Dermis microvascular lymphatic vessel endothelial cell (primary cell): ENCODE data around the gene NCF4. TPM values are rescaled to one million over a fixed set of nuclear protein-coding genes. Genes with fewer than 3 reads are reported as not detected.

Experiments used
- DNase-seq, 2 donors: peaks; one replicate each; pipeline versions ENCODE4 v3.0.0 to v3.0.0-alpha.2; 2010; ENCODE audit warnings: low read depth in 2 of 2
- total RNA-seq: library from RNA; depleted of rRNA; stranded (reverse); fragments of >200 nt; gene quantifications from 2 replicates; pipeline ENCODE4 v1.2.1, GENCODE V29; 2014

NCF4 gene
- total RNA-seq = 0.13 TPM in 1 of 2 replicates, not detected in the other

DNA sequence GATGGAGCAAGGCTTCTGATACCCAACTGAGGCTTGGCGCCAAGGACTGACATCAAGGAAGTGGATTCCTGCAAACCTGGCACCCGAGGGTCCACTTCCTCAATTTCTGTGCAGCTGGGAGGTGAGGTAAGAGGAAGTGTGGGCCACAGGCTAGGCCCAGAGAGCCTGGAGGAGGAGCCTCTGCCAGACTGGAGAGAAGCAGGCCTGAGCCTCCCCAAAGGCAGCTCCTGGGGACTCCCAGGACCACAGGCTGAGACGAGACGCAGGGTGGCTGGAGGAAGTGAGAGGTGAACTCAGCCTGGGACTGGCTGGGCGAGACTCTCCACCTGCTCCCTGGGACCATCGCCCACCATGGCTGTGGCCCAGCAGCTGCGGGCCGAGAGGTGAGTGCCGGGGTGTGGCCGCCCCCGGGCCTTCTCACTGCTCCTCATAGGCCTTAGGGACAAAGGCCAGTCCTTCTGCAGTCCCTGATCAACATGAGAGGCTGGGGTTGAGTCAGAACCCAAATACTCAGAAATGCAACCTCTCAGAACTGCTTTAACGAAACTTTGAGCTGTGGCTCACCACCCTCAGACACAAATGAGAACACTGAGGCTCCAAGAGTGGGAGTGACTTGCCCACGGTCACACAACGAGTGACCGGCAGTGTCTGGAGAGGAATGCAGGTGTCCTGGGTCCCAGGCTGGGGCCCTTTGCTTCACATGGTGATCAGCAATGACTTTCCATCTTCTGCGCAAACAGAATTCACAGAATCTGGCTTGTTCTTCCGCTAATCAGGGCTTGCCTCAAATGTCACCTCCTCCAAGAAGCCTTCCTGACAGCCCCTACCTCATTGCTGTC, at the start of gene NCF4:
NCF4 (plus strand) TSS at position 186 of the 839 bp plus-strand sequence; CDS start at position 352, 166 bp downstream.
- no peak for DNase-seq

DNA sequence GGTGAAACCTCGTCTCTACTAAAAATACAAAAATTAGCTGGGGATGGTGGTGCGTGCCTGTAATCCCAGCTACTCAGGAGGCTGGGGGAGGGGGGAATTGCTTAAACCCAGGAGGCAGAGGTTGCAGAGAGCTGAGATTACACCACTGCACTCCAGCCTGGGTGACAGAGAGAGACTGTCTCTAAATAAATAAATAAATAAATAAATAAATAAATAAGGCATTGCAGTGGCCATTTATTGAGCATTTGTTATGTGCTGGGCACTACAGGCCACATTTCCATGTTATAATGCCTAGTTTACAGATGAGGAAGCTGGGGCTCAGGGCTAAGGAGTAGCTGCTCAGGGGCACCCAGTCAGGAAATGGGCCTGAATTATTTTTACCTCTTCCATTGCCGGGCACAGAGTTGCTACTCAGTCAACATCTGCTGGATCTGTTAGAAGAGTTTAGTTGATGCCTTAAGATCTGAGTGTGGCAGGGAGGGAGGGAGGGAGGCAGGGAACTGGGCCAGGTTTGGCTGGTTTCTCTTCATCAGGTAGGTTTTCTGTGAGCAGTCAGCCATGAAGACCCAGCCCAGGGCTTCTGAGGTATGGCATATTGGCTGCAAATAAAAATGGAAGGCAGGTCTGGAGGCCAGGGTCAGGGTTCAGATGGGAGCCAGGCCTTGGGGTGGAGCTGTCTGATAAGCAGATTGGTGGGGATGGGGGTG, 49.6 kb upstream of the NCF4 start:
- no peak for DNase-seq

DNA sequence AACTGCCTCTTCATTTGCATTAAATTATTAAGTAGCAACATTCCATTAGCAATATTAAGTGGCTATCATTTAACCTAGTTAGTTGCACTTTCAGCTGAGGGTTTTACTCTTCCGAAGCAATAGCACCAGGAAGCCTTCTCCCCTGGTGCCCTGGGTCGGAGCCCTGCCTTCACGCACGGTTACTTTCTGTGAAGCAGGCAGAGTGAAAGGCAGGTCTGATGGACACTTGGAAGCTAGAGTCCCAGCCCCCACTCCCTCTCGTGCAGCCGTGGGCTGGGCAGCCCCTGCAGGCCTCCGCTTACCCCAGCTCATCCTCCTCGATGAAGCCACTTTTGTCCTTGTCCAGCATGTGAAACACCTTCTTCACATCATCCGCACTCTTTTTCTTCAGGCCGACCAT, 46.0 kb upstream of the NCF4 start:
- DNase-seq = no peak

DNA sequence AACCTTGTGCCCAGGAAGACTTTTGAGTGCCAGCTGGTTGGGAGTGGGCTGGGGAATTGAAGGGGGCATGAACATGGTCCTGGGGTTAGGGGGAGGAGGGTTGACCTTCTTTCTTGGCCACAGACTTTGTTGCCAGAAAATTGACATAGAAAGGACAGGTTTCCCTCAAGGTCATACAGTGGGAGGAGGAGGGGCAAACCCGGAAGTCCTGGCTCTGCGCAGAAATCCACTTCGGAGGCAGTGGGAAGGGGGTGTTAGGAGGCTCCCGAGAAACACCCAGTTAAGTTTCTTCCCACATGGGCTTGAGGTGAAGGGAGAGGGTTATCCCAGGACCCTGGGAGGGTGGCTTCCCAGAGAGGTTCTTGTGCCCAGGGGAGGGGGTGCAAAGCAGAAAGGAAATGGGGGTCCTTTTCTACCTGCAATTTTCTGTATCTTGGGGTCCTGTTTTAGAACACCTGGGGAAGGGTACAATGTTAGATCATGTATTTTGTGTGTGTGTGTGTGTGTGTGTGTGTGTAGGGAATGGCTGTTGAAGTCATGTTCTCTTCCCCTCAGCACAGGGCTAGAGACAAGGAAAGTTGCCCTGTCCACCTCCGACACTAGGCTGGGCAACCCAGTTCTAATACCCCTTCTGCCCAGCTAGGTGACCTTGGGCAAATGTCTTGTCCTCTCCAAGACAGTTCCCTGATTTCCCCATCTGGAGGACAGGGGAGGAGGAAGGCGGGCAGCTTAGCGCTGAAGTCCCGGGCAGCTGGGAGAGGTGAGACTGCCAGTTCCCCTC, 45.1 kb upstream of the NCF4 start:
- DNase-seq = no peak

DNA sequence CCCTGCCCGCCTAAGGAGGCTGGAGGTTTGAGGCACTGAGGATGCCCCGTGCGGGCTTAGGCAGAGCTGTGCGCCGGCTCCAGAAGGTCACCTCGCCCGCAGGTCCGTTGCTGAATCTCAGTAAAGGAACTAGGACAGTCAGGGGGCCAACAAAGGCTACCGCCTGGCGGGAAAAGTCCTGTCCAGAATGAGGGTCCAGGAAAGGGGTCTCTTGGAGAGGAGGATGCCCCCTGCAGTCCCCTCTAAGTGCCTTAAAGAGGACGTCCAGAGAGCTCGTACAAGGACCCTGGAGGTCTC, 44.5 kb upstream of the NCF4 start:
- no peak for DNase-seq

DNA sequence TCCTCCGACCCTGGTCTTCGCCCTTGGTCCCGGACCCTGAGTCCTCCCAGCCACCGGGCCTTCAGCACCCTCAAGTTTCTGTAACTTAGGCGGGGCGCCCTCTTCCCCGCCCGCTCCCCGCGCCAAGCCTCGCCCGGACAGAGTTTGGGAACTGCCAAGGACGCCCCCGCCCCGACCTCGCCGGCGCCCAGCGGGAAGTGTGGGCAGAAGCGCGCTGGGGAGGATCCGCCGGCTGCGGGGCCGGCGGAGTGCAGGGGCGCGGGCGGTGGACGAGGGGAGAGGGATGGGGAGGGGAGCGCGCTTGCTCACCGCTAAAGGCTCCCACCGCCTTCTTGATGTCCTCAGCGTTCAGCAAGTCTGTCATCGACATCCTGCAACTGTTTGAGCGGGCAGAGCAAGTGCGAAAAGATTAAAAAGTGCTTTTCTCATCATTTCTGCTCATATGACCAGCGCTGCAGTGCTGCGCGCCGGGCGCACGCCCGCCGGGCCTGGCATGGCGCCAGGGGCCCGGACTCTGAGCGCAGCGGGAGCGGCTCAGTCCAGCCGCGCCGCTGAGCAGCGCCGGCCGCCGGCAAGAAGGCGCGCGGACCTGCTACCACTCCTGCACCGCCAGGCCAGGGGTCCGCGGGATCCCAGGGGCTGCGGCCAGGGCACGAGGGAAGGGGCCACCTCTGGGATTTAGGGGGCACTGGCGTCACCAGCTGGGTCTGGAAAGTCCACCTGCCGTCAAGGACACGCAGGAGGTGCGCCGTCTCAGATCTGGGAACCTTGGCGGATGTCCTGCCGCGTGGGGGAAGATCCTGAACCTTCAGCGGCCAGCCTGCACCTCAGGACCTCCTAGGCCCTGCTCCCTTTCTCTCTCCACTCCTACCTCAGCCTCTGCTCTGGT, 43.9 kb upstream of the NCF4 start, which contains the start of gene PVALB:
PVALB (minus strand) TSS at position 400 of the 889 bp plus-strand sequence; CDS start at position 370, 30 bp downstream.
- peak; percentile 7 to 52 for DNase-seq

DNA sequence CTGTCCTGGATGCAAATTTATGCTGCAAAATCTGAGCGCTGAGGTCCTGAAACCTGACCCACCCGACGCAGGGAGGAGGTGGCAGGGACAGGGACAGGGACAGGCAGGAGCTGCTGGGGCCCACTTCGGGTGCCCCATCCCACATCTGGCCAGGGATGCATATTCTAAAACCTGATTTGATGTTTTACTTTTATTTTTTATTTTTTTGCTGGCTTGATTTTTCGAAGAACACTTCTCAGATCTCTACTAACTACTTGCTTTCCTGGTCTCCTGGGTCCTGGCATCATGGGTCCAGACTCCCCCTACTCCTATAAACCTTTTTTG, 43.3 kb upstream of the NCF4 start:
- DNase-seq = no peak

DNA sequence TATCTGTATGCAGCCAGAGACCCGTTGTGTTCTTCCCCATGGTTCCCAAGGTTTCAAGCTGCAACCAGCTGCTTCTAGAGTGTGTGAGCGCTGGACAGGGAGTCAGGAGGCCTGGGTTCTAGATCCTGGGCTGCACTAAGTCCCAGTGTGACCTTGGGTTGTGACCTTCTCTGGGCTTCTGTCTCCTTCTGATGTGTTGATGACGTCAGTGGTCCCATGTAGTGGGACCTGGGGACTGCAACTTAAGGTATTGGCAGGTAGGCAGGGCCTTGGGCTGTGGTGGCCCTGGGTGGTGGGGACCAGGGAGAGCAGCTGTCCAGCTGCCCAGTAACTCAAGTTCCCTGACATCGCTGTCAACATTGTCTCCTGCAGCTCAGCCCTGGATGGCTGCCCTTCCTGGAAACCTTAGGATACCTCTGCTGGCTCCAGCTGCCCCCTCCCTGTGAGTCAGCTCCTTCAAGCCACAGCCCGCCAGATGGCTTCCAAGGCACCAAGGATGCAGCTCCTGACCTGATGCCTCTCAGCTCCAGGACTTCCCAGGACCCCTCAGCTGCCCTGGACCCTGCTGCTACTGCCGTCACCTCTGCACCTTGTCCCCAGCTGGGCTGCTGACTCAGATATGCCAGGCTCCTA, 42.7 kb upstream of the NCF4 start:
- DNase-seq = no peak

DNA sequence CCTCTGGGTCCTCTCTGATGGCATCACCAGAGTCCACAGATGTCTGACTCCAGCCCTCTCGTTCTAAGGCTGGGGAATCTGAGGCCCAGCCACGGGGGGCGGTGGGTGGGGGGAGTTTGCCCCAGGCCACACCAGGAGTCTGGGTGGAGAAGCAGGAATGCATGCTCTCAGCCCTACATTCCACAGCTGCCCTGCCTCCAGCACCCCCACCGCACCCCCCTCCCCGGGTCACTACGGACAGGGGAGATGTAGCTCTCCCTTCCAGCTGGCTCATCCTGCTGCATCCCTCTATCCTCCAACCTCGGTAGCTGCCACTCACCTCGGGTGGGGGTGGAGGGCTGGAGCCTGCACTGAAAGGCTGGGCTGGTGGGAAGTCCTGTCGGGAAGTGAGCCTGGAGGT, 41.7 kb upstream of the NCF4 start:
- DNase-seq = no peak

DNA sequence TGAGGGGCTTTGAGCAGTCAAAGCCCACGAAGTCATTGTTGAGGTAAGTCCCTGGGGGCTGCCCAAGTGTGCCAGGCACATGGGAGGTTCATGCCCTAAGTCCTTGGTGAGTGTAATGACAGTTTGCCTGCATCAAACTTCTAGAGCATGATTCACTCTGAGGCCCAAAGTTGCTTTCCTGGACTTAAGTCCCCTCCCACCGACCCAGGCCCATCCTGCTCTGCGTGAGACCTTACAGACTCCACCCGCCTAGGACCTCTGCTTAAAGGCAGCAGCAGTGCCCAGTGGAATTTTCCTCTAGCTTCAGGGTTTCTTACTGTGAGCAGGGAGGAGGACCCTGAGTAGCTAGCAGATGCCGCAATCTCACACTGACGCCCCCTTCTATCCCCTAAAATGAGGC, 38.2 kb upstream of the NCF4 start:
- peak in 1 of 2 donors; percentile 12 for DNase-seq

DNA sequence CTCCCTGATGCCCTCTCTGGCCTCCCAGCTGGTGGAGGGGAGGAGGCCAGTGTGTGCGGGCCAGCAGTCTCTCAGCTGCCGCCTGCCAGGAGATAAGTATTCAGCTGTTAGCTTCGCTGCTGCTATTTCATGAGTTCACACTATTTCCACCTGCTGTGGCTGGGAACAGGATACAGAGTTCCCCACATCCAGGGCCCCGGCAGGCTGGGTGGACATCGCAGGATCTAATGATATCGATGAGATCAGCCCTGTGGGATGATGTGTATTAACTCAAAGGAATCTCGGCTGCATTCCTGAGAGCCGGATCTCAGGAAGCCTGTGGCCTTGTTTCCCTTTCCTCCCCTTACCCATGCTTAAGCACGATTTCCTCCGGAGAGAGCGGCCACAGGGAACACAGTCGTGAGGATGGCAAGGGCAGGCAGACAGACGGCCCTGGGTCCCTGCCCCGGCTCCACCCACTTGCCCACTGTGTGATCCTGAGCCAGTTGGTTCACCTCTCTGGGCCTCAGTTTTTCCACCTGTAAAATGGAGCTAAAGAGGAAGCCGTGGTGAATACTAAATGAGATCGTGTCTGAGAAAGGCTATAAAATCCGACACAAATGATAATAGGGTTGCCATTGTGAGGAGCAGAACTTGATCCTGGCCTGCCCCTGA, 37.5 kb upstream of the NCF4 start:
- peak in 1 of 2 donors; percentile 54 for DNase-seq

DNA sequence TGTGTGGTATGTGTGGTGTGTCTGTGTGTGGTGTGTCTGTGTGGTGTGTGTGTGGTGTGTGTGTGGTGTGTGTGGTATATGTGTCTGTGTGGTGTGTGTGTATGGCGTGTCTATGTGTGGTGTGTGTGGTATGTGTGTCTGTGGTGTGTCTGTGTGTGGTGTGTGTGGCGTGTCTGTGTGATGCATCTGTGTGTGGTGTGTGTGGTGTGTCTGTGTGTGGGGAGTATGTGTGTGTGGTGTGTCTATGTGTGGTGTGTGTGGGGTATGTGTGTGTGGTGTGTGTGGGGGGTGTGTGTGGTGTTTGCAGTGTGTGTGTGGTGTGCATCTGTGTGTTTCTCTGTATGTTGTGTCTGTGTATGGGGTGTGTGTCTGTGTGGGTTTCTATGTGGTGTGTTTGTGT, 36.2 kb upstream of the NCF4 start:
- DNase-seq = no peak

DNA sequence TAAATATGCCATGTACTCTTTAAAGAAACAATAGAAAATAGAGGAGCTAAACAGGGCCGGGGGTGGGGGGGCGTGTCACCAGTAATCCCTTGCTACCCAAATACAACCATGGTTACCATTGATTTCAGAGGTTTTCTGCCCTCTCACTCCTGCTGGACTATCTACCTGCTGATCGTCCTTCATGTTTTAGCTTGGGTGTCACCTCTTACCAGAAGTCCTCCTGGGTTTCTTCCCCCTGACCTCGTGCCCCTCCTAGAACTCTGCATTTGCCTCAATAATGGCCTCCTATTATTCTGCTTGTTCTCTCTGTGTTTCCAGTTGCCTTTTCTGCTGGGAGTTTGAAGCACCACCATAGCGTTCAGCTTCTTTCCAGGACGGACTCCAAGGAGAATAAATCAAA, 34.5 kb upstream of the NCF4 start:
- no peak for DNase-seq

DNA sequence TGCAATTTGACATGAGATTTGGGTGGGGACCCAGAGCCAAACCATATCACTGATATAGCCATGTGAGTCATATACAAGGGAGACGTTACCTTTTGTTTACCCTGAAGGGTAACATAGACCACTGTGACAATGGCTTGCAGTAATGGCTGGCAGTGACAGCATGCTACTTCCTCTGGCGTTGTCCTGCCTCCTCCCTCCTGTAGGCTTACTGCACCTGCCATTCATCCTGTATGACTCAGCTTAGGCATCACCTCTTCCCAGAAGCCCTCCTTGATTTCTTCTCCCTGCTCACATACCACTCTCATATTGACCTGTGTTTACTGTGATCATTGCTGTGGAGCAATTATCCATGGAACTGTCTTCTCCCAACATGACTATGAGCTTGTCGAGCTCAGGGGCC, 32.0 kb upstream of the NCF4 start:
- no peak for DNase-seq

DNA sequence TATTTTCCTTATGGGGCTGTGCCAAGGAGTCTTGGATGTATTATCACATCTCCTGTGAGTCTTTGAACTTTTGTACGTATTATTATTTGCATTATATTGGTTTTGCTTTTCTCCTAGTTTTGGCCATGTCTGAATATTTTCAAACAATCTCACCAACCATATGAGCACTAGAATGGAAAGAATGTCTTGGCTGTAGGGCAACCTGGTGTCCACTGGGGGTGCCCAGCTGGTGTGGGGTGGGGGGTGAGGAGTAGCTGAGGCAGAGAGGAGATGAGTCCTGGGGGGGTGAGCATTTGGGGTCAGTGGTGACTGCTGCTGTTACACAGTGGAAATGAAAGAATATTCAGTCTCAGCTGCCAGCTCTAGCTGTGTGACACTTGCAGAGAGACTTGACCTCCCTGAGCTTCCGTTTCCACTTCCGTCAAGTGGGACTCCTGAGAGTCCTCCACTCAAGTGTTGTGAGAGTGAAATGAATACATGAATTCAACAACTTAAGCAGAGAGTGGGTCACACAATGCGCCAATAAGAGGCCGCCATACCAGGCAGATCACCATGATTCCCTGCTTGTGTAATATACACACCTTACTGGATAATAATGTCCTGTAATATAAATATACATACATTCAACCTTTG, 31.3 kb upstream of the NCF4 start:
- no peak for DNase-seq

DNA sequence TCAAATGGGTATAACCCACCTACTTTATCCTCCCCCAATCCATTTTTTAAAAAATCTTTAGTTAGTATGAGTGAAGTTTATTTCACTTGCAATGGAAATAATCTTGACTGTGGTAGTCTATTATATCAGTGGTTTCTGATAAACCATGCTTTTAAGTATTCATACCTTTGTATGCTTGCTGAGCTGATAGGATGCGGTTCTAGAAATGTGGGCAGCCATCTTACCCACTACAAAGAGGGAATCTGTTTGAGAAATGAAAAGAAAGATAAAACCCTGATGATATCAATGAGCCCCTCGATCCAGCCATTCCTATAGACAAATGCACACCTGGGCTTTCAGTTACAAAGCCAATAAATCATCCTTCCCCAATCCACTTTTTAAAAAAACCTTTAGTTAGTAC, 30.2 kb upstream of the NCF4 start:
- DNase-seq = no peak

DNA sequence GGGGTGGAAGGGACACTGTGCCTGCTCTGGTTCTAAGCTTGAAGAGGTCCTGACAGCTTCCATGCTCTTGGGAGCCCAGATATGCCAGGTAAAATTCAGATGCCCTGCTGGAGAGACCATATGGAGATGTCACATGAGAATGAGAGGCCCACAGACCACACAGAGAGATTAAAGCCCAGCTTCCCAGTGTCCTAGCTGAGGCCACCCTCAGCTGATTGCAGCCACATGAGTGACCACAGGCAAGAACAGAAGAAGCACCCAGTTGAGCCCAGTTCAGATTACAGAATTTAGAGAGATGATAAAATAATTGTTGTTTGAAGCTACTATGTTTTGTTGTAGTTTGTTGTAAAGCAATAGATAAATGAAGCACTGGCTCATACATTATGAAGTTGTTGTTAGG, 29.6 kb upstream of the NCF4 start:
- DNase-seq = no peak

DNA sequence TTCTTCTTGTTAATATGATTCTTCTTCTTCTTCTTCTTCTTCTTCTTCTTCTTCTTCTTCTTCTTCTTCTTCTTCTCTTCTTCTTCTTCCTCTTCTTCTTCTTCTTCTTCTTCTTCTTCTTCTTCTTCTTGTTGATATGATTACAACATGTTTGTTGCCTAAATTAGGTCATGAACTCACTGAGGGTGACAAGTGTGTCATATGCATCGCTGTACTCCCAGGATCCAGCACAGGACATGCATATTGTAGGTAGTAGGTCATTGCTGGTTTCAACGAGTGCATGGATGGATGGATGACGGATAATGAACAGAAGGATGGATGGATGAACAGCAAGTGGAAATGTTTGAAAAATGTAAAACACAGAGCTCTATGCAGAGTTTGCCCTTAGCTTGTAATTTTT, 29.1 kb upstream of the NCF4 start:
- DNase-seq = no peak

DNA sequence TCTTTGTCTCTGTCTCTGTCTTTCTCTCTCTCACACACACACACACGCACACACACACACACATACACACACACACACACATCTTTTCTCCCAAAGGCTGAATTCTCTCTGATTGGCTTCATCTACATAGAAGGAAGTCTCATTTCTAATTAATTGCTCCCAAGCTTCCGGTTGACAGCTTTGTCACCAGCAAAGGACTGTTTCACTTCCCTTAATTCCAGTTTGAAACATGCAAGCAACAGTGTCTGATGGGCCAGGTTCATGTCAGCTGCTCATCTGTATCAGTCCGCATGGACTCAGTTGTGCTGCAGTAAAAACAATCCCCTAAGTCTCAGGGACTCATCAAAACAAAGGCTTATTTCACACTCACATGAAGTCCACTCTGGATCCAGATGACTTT, 27.7 kb upstream of the NCF4 start:
- no peak for DNase-seq

DNA sequence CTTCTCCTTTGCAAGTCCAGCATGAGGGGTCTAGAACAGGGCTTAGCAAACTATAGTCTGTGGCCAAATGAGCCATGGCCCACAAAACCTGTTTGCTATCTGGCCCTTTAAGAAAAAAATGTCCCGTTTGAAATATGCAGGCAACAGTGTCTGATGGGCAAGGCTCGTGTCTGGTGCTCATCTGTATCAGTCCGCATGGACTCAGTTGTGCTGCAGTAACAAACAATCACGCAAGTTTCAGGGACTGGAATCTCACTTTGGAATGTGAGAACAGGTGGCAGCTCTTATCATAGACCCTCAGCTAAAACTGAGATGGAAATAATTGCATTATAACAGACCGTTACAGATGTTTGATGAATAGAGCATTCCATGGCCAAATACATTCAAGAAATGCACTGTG, 24.9 kb upstream of the NCF4 start:
- no peak for DNase-seq
